MG63 (cell line): Measurements from ENCODE around the gene RNU6-8. TPM values are rescaled to one million over a fixed set of nuclear protein-coding genes. Genes with fewer than 3 reads are reported as not detected.
A peak's percentile ranks its signal among the peaks of the same experiment; 100 is the strongest.

Source experiments
- DNase-seq: peaks from one replicate; pipeline ENCODE4 v3.0.0-alpha.2; 2020
- H3K27me3 ChIP-seq: fragments of 250-450 bp; sonication (Bioruptor Pico); 2 replicates; pipeline ENCODE4 v1.5.1; 2020; ENCODE audit warnings: mild to moderate bottlenecking, moderate library complexity
- H3K36me3 ChIP-seq: fragments of 250-450 bp; sonication (Bioruptor Pico); 2 replicates; pipeline ENCODE4 v1.5.1; 2020; ENCODE audit warnings: mild to moderate bottlenecking, moderate library complexity
- H3K4me3 ChIP-seq: fragments of 250-450 bp; sonication (Bioruptor Pico); 2 replicates; pipeline ENCODE4 v1.5.1; 2020; ENCODE audit warnings: mild to moderate bottlenecking, moderate library complexity
- H3K9me3 ChIP-seq: fragments of 250-450 bp; sonication (Bioruptor Pico); 2 replicates; pipeline ENCODE4 v1.5.1; 2020; ENCODE audit warnings: mild to moderate bottlenecking, moderate library complexity
- total RNA-seq: library from RNA; depleted of rRNA; stranded (reverse); fragments of >200 nt; shearing (Covaris generic); gene quantifications from 2 replicates; pipeline ENCODE4 v1.2.3, GENCODE V29; 2014; ENCODE audit warnings: low replicate concordance

Gene RNU6-8
- total RNA-seq, 1 experiment from 2014 or later: not detected

DNA sequence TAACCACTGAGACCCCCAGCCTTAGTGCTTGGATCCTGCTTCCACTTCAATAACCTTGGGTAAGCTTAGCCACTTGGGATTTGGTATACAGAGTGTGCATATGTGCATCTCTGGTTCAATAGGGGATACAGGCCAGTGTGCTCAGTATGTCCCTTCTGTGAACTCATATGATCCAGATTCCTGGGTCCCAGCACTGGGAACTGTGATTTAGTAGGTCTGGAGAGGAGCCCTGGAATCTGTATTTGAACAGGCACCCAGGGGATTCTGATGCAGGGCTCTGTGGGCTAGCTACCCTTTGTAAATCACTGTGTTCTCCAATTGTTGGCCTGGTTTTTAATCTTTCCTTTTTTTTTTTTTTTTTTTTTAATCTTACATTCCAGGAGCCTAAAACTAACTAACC lies 9.8 kb upstream of the RNU6-8 start:
- Histone ChIP-seq H3K9me3 (no peaks in the 10 kb centered on the region), H3K27me3 (no peaks in the 10 kb centered on the region), H3K36me3 (no peaks in the 10 kb centered on the region), H3K4me3 (no peak overlapping the region)
- no peak for DNase-seq

DNA sequence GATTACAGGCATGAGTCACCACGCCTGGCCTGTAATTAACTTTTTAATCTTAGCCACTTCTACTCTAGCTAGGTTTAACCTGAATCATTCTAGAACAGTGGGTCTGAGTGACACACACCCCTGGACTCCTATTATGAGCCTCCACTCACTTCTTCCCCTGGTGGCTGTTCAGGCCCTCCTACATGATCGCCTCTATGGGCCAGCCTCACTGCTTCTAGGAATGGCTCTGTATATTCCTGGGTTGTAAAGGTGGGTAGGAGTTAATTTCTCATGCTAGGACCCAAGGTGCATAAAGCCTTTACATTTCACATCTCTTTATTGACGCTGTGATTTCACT lies 8.0 kb upstream of the RNU6-8 start:
- H3K27me3 ChIP-seq: no peaks in the 10 kb centered on the region
- H3K36me3 ChIP-seq: no peaks in the 10 kb centered on the region
- H3K9me3 ChIP-seq: no peaks in the 10 kb centered on the region
- H3K4me3 ChIP-seq: no peak overlapping the region
- DNase-seq: no peak

DNA sequence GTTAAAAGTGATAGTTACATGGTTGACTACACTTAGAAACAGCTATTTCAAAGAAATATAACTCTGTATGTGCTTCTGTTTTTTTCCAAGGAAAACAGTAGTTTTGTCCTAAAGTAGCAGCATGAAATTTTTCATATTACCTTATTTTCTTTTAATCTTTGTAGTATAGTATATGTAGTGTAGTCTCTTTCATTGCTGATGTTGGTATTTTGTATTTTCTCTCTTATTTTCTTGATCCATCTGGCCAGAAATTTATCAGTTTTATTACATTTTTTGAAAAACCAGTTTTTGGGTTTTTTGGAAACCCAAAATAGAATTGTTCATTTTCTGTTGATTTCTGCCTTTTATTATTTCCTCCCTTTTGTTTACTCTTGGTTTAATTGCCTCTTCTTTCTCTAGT lies 6.4 kb upstream of the RNU6-8 start:
- Histone ChIP-seq H3K9me3 (no peaks in the 10 kb centered on the region), H3K27me3 (no peaks in the 10 kb centered on the region), H3K4me3 (no peak overlapping the region), H3K36me3 (no peaks in the 10 kb centered on the region)
- DNase-seq: no peak

- no peak for DNase-seq
- H3K36me3 ChIP-seq: no peaks in the 10 kb centered on the region
- H3K4me3 ChIP-seq: no peak overlapping the region
- H3K9me3 ChIP-seq: no peaks in the 10 kb centered on the region
- no peaks in the 10 kb centered on the region for H3K27me3 ChIP-seq
Observed at GRCh38 chr14:32208490-32208889, 5.4 kb upstream of the RNU6-8 start.

- Histone ChIP-seq H3K4me3 (no peak overlapping the region), H3K9me3 (no peaks in the 10 kb centered on the region), H3K27me3 (no peaks in the 10 kb centered on the region), H3K36me3 (no peaks in the 10 kb centered on the region)
- no peak for DNase-seq
Observed at GRCh38 chr14:32206552-32206951, 3.5 kb upstream of the RNU6-8 start.

DNA sequence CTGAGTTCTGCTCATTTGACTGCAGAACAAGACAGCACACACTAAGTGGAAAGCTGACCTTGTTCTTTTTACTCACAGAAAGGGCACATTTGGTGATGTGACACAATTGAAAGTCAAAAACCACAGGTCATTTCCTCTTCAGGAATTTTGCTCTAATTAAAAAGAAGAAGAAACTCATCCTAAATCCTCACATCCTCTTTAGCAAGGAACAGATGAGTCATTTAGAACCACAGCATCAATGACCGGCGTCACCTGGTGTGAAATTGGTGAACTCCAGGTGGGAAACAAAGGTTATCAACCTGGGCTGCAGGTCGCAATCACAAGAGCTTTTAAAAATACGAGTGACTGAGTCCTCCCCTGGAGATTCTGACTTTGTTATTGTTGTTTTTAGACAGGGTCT lies 2.9 kb upstream of the RNU6-8 start:
- H3K36me3 ChIP-seq: no peaks in the 10 kb centered on the region
- DNase-seq: no peak
- no peaks in the 10 kb centered on the region for H3K27me3 ChIP-seq
- H3K4me3 ChIP-seq: no peak overlapping the region
- H3K9me3 ChIP-seq: no peaks in the 10 kb centered on the region

DNA sequence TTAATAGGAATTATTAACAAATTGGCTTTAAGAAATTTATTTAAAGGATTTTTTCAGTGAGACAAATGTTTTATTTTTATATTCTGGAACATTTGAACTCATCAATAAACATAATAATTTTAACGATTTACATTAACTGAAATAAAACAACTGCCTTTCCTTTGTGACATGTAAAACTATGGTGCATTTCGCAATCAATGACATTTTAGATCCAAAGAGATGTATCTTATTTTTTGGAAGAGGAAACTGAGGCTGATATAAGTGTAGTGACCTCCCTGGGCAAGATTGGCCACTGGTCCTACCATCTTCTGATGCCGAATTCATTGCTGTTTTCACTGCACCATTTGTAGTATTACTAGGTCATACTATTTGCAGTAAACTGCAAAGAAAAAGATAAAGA lies 2.5 kb upstream of the RNU6-8 start:
- H3K4me3 ChIP-seq: no peak overlapping the region
- H3K27me3 ChIP-seq: no peaks in the 10 kb centered on the region
- no peak for DNase-seq
- H3K36me3 ChIP-seq: no peaks in the 10 kb centered on the region
- no peaks in the 10 kb centered on the region for H3K9me3 ChIP-seq

GRCh38 chr14:32203928-32204357 lies 874 bp upstream of the RNU6-8 start:
- no peak overlapping the region for H3K4me3 ChIP-seq

GRCh38 chr14:32202491-32202997 lies 525 bp downstream of the RNU6-8 start:
- Histone ChIP-seq H3K9me3 (no peaks in the 10 kb centered on the region), H3K27me3 (no peaks in the 10 kb centered on the region), H3K36me3 (no peaks in the 10 kb centered on the region), H3K4me3 (no peak overlapping the region)
- DNase-seq: no peak

More at GRCh38 chr14:32203928-32204357, 874 bp upstream of the RNU6-8 start:
- no peaks in the 10 kb centered on the region for H3K27me3 ChIP-seq
- DNase-seq: no peak
- H3K36me3 ChIP-seq: no peaks in the 10 kb centered on the region
- H3K9me3 ChIP-seq: no peaks in the 10 kb centered on the region

DNA sequence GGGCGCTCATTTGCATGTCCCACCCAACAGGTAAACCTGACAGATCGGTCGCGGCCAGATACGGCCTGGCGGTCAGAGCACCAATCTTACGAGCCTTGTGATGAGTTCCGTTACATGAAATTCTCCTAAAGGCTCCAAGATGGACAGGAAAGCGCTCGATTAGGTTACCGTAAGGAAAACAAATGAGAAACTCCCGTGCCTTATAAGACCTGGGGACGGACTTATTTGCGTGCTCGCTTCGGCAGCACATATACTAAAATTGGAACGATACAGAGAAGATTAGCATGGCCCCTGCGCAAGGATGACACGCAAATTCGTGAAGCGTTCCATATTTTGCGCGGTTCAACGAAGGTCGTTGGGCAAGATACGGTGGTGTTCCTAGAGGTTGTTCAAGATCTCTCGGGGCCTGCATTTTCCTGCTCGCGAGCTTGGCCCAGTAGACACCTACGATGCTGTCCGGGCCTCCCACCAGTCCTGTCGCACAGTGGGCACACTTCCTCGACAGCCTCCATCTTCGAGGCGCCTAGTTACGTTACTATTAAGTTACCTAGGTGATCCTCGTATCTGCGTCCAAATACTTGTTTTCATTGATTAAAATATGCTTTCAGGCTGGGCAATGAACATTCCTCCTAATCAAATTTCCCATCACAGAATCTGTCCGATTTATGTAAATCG lies 1.1 kb downstream of the RNU6-8 start, which contains the start of gene RNU6-7:
Gene RNU6-7 (plus strand): TSS at position 230 of the 675 bp plus-strand sequence.
- Histone ChIP-seq H3K27me3 (no peaks in the 10 kb centered on the region), H3K36me3 (no peaks in the 10 kb centered on the region), H3K4me3 (peak within 1 kb of the TSS; percentile 44), H3K9me3 (no peaks in the 10 kb centered on the region)
- no peak for DNase-seq

GRCh38 chr14:32201193-32201815 lies 1.8 kb downstream of the RNU6-8 start:
- Histone ChIP-seq H3K9me3 (no peaks in the 10 kb centered on the region), H3K4me3 (peak overlapping the region; percentile 44), H3K36me3 (no peaks in the 10 kb centered on the region), H3K27me3 (no peaks in the 10 kb centered on the region)
- DNase-seq: peak; percentile 46

DNA sequence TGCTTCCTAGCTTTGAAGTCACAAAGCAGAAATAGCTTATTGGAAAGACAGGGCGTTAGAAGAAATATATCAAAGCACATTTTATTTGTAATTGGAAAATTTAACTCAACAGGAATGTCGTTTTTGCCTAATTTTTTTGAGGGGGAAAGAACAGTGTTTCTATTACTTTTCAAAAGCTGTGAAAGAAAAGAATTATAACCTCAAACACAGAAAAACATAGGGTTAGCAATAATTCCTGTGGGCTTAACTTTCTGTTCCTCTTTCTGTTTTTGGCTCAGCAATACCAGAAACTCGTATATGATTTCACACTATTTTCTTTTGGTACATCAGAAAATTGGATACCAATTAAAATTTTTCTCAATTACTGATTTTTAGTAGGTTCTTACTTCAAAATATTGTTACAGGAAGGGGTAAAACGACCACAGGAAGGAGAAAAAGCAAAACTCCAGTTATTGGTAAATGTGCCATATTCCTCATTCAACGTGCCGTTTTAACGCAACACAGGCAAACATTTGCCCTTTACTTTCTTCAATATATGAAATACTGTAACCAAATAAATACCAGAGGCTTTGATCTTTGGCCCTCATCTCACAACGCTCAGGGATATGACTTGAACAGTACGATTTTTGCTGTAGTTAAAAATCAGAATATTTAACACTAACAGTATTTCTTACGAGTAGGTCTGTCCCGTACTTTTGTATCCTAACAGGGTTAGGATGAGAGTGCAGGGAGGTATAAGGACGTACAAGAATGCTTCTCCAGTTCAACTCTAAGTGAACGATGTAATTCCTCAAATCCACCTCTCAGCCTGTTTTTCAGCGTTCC lies 2.5 kb downstream of the RNU6-8 start:
- DNase-seq: no peak
- no peaks in the 10 kb centered on the region for H3K9me3 ChIP-seq
- peak overlapping the region; percentile 44 for H3K4me3 ChIP-seq
- no peaks in the 10 kb centered on the region for H3K36me3 ChIP-seq
- no peaks in the 10 kb centered on the region for H3K27me3 ChIP-seq

GRCh38 chr14:32197919-32198318 lies 5.2 kb downstream of the RNU6-8 start:
- Histone ChIP-seq H3K36me3 (no peaks in the 10 kb centered on the region), H3K27me3 (no peaks in the 10 kb centered on the region), H3K9me3 (no peaks in the 10 kb centered on the region), H3K4me3 (no peak overlapping the region)
- no peak for DNase-seq

GRCh38 chr14:32195636-32196035 lies 7.4 kb downstream of the RNU6-8 start:
- H3K9me3 ChIP-seq: no peaks in the 10 kb centered on the region
- no peak for DNase-seq
- H3K27me3 ChIP-seq: no peaks in the 10 kb centered on the region
- no peak overlapping the region for H3K4me3 ChIP-seq
- no peaks in the 10 kb centered on the region for H3K36me3 ChIP-seq

- no peaks in the 10 kb centered on the region for H3K9me3 ChIP-seq
- H3K4me3 ChIP-seq: no peak overlapping the region
Observed at GRCh38 chr14:32193532-32193931, 9.5 kb downstream of the RNU6-8 start.

DNA sequence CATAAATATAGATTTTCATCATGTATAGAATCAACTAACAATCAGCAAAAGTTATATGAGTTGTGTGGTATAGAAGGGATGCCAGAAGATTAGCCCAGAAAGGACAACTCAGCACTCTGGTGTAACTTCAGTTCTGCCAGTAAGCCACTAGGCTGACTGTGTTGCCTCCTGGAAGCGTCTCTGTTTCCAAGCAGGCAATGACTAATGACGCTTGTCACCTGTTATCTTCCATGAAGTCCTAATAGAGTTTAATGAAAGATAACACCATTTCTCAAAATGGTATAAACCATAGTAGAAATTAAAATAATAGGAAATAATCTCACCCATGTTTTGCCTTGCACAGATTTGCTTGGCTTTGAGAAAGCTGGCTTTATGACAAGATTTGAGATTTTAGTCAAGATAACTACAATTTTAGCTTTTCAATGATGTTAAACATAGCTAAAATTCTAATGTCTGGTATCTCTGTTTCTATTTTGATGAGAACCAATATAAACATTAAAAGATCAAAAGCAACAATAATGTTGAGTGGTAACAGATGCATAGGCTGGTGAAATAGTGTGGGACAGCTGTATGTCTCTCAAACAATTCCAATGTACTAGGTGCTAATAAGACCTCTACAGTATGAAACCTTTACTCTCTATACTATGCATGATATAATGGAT lies 10.2 kb downstream of the RNU6-8 start:
- H3K27me3 ChIP-seq: no peaks in the 10 kb centered on the region
- no peaks in the 10 kb centered on the region for H3K36me3 ChIP-seq
- H3K9me3 ChIP-seq: no peaks in the 10 kb centered on the region
- DNase-seq: no peak
- no peak overlapping the region for H3K4me3 ChIP-seq

More at GRCh38 chr14:32193532-32193931, 9.5 kb downstream of the RNU6-8 start:
- no peaks in the 10 kb centered on the region for H3K36me3 ChIP-seq
- H3K27me3 ChIP-seq: no peaks in the 10 kb centered on the region
- no peak for DNase-seq

GRCh38 chr14:32190673-32191072 lies 12.4 kb downstream of the RNU6-8 start:
- DNase-seq: no peak
- Histone ChIP-seq H3K27me3 (no peaks in the 10 kb centered on the region), H3K9me3 (no peaks in the 10 kb centered on the region)

More at GRCh38 chr14:32190673-32191072, 12.4 kb downstream of the RNU6-8 start:
- Histone ChIP-seq H3K36me3 (no peaks in the 10 kb centered on the region), H3K4me3 (no peak overlapping the region)
